Measurements from ENCODE around the gene ITM2B. TPM values are rescaled to one million over a fixed set of nuclear protein-coding genes. Genes with fewer than 3 reads are reported as not detected.

Gene ITM2B
- total RNA-seq, 1 donor from 2014 or later, result 236 TPM

GRCh38 chr13:48224701-48225100, 8.3 kb upstream of the ITM2B start:
- TF ChIP-seq, protein P1, sequence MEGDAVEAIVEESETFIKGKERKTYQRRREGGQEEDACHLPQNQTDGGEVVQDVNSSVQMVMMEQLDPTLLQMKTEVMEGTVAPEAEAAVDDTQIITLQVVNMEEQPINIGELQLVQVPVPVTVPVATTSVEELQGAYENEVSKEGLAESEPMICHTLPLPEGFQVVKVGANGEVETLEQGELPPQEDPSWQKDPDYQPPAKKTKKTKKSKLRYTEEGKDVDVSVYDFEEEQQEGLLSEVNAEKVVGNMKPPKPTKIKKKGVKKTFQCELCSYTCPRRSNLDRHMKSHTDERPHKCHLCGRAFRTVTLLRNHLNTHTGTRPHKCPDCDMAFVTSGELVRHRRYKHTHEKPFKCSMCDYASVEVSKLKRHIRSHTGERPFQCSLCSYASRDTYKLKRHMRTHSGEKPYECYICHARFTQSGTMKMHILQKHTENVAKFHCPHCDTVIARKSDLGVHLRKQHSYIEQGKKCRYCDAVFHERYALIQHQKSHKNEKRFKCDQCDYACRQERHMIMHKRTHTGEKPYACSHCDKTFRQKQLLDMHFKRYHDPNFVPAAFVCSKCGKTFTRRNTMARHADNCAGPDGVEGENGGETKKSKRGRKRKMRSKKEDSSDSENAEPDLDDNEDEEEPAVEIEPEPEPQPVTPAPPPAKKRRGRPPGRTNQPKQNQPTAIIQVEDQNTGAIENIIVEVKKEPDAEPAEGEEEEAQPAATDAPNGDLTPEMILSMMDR (IDR thresholded peaks at IDR 0.05; ENCODE audit: partially characterized antibody, unreplicated experiment), result no peak
- no peaks in the 10 kb centered on the region for H3K4me1 Mint-ChIP-seq (ENCODE audit: low read depth, unreplicated experiment)
- H3K27ac Mint-ChIP-seq (ENCODE audit: unreplicated experiment), result no peak overlapping the region
- H3K9me3 Mint-ChIP-seq (ENCODE audit: unreplicated experiment), result peaks cover 2% of the 10 kb centered on the region
- no peak for DNase-seq
- H3K36me3 Mint-ChIP-seq (ENCODE audit: unreplicated experiment), result no peaks in the 10 kb centered on the region
- no peaks in the 10 kb centered on the region for H3K27me3 Mint-ChIP-seq (ENCODE audit: unreplicated experiment)
- no peak overlapping the region for H3K4me3 Mint-ChIP-seq (ENCODE audit: unreplicated experiment)

DNA sequence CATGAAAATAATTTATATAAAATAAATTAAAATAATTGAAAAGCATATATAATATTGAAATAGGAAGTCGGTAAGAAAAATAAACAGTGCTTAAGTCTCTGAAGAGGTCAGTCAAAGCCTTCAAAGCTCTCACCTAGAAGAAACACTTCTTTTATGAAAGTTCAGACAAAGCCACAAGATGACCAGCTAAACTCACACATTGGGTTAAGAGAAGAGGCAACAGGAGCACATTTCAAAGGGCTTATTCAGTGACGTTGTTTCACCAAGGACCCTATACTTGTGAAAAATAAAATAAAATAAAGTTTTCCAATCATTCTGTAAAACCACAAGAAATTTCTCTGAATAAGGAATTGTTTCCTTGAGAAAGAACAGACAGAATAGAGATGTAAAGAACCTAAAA, 2.5 kb upstream of the ITM2B start:
- Mint-ChIP-seq H3K9me3 (ENCODE audit: unreplicated experiment) (peaks cover 14% of the 10 kb centered on the region), H3K36me3 (ENCODE audit: unreplicated experiment) (no peaks in the 10 kb centered on the region), H3K4me3 (ENCODE audit: unreplicated experiment) (no peak overlapping the region), H3K27ac (ENCODE audit: unreplicated experiment) (no peak overlapping the region), H3K4me1 (ENCODE audit: low read depth, unreplicated experiment) (peaks cover 5% of the 10 kb centered on the region), H3K27me3 (ENCODE audit: unreplicated experiment) (peaks cover 2% of the 10 kb centered on the region)
- DNase-seq, result no peak
- TF ChIP-seq, protein P1 (IDR thresholded peaks at IDR 0.05; ENCODE audit: partially characterized antibody, unreplicated experiment), result no peak

DNA sequence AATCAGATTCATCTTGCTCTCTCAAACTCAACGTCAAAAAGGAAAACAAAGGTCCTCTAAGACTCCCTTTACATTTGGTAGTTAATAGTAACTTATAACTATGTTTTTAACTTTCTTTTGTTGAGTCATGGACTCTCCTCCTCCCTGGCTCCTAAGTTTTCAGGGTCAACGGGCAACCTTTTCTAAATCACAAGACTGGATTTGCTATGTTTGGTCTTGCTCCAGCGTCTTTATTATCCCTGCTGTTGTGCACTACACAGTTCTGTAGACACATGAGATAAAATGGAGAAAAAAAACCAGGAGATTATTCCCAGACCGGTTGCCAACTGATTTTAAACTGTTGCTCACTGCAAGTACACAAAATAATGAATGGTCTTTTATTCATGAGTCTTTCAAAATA, 1.9 kb upstream of the ITM2B start:
- TF ChIP-seq, protein P1 (IDR thresholded peaks at IDR 0.05; ENCODE audit: partially characterized antibody, unreplicated experiment), result no peak
- Mint-ChIP-seq H3K27ac (ENCODE audit: unreplicated experiment) (no peak overlapping the region), H3K4me1 (ENCODE audit: low read depth, unreplicated experiment) (peaks cover 10% of the 10 kb centered on the region), H3K36me3 (ENCODE audit: unreplicated experiment) (no peaks in the 10 kb centered on the region), H3K4me3 (ENCODE audit: unreplicated experiment) (no peak overlapping the region), H3K27me3 (ENCODE audit: unreplicated experiment) (peaks cover 2% of the 10 kb centered on the region), H3K9me3 (ENCODE audit: unreplicated experiment) (peaks cover 16% of the 10 kb centered on the region)
- DNase-seq, result no peak

GRCh38 chr13:48231933-48232332, 1.1 kb upstream of the ITM2B start:
- Mint-ChIP-seq H3K27ac (ENCODE audit: unreplicated experiment) (no peak overlapping the region), H3K4me3 (ENCODE audit: unreplicated experiment) (peak overlapping the region; percentile 89), H3K9me3 (ENCODE audit: unreplicated experiment) (peaks cover 16% of the 10 kb centered on the region), H3K4me1 (ENCODE audit: low read depth, unreplicated experiment) (peaks cover 17% of the 10 kb centered on the region), H3K36me3 (ENCODE audit: unreplicated experiment) (no peaks in the 10 kb centered on the region), H3K27me3 (ENCODE audit: unreplicated experiment) (peaks cover 4% of the 10 kb centered on the region)
- TF ChIP-seq, protein P1 (IDR thresholded peaks at IDR 0.05; ENCODE audit: partially characterized antibody, unreplicated experiment), result no peak
- DNase-seq, result no peak

GRCh38 chr13:48232420-48233045, 473 bp upstream of the ITM2B start:
- Mint-ChIP-seq H3K4me3 (ENCODE audit: unreplicated experiment) (peak overlapping the region; percentile 89), H3K27me3 (ENCODE audit: unreplicated experiment) (peaks cover 4% of the 10 kb centered on the region), H3K27ac (ENCODE audit: unreplicated experiment) (peak overlapping the region; percentile 75), H3K9me3 (ENCODE audit: unreplicated experiment) (peaks cover 16% of the 10 kb centered on the region), H3K4me1 (ENCODE audit: low read depth, unreplicated experiment) (peaks cover 23% of the 10 kb centered on the region), H3K36me3 (ENCODE audit: unreplicated experiment) (no peaks in the 10 kb centered on the region)
- TF ChIP-seq, protein P1 (IDR thresholded peaks at IDR 0.05; ENCODE audit: partially characterized antibody, unreplicated experiment), result no peak
- DNase-seq, result no peak
